ENCODE data around the gene TVP23C.

The TVP23C gene

DNA sequence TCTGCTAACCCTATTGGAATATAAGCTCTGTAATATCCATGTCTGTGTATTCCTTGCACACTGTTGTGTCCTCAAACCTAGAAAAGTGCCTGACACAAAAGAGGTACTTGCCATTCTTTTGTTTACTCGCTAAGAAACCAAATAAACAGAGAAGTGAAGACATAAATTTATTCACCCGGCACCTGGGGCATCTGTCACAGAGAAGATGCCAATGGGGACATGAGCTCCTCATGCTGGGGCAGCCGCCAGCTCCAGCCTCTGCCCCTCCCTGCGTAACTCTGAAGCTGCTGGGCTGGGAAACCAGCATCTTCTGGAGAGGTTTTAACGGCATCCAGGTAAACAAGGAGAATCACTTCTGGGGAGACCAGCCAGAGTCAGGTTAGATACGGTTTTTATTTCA, 80.8 kb downstream of the TVP23C start:
- no peak overlapping the region for H3K27ac ChIP-seq
- TF ChIP-seq, protein P1, sequence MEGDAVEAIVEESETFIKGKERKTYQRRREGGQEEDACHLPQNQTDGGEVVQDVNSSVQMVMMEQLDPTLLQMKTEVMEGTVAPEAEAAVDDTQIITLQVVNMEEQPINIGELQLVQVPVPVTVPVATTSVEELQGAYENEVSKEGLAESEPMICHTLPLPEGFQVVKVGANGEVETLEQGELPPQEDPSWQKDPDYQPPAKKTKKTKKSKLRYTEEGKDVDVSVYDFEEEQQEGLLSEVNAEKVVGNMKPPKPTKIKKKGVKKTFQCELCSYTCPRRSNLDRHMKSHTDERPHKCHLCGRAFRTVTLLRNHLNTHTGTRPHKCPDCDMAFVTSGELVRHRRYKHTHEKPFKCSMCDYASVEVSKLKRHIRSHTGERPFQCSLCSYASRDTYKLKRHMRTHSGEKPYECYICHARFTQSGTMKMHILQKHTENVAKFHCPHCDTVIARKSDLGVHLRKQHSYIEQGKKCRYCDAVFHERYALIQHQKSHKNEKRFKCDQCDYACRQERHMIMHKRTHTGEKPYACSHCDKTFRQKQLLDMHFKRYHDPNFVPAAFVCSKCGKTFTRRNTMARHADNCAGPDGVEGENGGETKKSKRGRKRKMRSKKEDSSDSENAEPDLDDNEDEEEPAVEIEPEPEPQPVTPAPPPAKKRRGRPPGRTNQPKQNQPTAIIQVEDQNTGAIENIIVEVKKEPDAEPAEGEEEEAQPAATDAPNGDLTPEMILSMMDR (conservative IDR thresholded peaks at IDR 0.05) = no peak

DNA sequence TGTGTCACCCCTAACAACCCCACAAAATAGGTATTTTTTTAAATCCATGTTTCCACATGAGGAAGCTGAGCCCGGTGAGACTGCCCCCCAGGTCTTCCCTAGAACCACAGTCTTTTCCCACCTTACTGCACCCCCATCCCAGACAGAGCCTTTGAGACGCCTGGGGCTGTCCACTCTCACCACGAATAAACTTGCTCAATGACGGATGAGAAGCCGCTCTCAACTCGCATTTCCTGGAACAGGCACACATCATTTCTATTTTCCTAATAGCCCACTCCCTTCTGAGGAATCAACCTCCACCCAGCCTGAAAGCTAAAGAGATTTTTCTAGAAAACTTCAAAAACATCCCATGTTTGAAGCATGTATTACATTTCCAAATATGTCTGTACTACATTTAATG, 81.8 kb downstream of the TVP23C start:
- no peak overlapping the region for H3K27ac ChIP-seq
- TF ChIP-seq, protein P1 (conservative IDR thresholded peaks at IDR 0.05) = no peak

DNA sequence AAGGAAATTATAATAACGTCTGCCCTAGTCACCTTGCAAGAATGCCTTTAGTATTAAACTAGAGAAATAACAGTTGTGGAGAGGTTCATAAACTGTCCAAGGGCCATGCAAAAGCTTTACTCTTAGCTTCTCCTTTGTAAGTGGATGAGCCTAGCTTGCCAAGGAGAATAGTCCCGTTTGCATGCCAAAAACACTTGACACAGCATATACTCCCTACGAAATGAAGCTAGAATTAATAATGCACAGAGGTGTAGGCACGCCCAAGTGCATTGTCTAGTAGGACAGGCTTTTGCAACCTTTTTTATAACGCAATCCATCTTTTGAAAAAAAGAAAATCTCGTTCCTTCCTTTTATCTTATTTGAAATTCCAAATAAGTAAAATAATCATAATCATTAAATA, 83.1 kb downstream of the TVP23C start:
- no peak overlapping the region for H3K27ac ChIP-seq
- TF ChIP-seq, protein P1 (conservative IDR thresholded peaks at IDR 0.05) = no peak

DNA sequence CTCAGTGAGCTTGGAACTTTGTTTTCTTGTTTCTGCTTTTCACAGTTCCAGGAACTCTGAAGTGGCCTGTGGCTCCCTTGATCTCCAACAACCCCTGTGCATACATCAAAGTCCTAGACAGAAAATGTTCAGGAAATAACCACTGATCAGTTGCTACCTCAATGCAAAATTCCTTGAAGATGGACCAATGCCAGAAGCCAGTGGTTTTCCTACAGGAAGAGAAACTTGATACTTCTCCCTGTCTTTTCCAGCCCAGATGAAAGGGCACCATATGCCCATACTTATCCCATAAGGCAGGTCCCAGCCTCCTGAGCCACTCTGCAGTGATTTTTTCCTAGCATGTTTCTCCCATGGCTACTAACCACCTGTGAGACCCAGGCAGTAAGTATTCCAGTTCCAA, 83.6 kb downstream of the TVP23C start:
- TF ChIP-seq, protein P1 (conservative IDR thresholded peaks at IDR 0.05) = no peak
- H3K27ac ChIP-seq = no peak overlapping the region

DNA sequence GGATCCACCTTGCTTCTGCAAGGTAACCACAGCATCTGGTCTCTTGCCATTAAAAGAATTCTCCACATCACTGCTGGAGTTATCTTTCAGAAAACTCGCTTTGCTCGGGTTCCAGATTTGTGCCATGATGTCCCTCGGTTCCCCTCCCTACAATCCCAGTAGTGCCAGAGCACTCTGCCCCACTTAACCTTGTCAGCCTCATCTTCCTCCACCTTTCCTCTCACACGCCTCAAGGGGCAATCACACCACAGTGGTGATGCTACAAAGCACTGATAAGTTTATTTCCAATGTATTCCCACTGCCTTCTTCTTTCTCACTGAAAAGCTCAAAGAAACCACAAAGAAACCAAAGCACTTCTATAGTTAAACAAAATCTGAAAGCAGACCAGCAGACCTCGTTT, 84.4 kb downstream of the TVP23C start:
- H3K27ac ChIP-seq = no peak overlapping the region
- TF ChIP-seq, protein P1 (conservative IDR thresholded peaks at IDR 0.05) = no peak

DNA sequence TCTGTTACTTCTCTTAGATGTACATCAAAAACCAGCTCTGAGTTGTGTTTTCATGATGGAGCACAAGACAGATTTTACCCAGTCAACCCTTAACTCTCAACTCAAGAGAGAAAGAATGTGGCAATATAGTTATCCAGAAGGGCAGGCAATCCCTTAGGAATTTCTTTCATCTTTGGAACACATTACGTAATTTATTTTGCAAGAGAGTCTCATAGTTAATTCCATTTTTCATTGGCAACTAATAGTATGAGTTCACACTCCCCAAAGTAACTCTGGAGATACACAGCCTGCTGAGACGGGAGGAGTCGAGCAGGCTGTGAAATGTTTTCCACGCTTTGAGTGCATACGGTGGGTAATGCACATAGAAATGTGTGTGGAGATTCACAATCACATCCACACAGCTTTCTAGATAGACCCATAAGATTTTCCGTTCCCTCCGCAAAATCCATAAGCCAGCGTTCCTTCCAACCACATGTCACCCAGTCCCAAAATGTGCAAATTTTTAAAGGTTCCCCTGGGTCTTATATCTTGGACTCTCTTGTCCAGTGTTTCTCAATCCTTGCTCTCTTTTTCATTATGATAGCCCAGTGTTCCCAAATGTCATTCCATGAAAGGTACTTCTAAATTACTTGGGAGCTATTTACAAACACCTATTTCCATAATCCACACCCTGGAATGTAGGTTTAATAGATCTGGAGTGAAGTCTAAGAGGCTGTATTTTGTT, 87.5 kb downstream of the TVP23C start:
- no peak overlapping the region for H3K27ac ChIP-seq
- TF ChIP-seq, protein P1 (conservative IDR thresholded peaks at IDR 0.05) = no peak

DNA sequence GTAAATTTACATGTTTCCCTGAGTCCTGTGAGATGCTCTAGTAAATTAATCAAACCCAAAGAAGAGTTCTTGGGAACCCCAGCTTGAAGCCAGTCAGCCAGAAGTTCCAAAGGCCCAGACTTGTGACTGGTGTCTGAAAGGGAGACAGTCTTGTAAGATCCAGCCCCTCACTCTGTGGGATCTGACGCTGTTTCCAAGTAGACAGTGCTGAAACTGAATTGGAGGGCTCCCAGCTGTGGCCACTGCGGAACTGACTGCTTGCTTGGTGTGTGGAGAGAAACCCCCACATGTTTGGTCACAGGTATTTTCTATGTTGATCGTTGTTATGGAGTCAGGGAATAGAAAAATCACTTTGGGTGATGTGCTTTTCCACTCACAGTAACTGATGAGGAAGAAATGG, 90.4 kb downstream of the TVP23C start:
- TF ChIP-seq, protein P1 (conservative IDR thresholded peaks at IDR 0.05) = no peak
- H3K27ac ChIP-seq = no peak overlapping the region

Data from VCaP (cell line).